Subcutaneous adipose tissue (tissue), 4 donors: Measurements from ENCODE around the gene EFCAB8. TPM values are rescaled to one million over a fixed set of nuclear protein-coding genes. Genes with fewer than 3 reads are reported as not detected.

ENCODE experiments used
- CTCF ChIP-seq: fragments of 450-650 bp; IDR thresholded peaks from one replicate; pipeline ENCODE4 v1.5.1; 2016; ENCODE audit warnings: low read depth, mild to moderate bottlenecking, control low read depth, antibody characterized with exemption, moderate library complexity
- total RNA-seq, 4 donors: library from RNA; depleted of rRNA; stranded (reverse); fragments of >200 nt; gene quantifications; one replicate each; pipeline ENCODE4 v1.1.0, GENCODE V29; 2016

The EFCAB8 gene
- total RNA-seq, 4 donors from 2014 or later, result 0.19 TPM; not detected in 3

GRCh38 chr20:32922466-32922865 lies 63.7 kb downstream of the EFCAB8 start:
- no peak for TF ChIP-seq CTCF

- no peak for TF ChIP-seq CTCF
These were observed 66.1 kb downstream of the EFCAB8 start for GRCh38 chr20:32924781-32925180.

GRCh38 chr20:32925481-32926196 lies 66.9 kb downstream of the EFCAB8 start:
- no peak for TF ChIP-seq CTCF

GRCh38 chr20:32929162-32929561 lies 70.4 kb downstream of the EFCAB8 start:
- no peak for TF ChIP-seq CTCF

GRCh38 chr20:32930181-32930580 lies 71.5 kb downstream of the EFCAB8 start:
- no peak for TF ChIP-seq CTCF

- TF ChIP-seq CTCF, result no peak
These were observed 72.0 kb downstream of the EFCAB8 start for GRCh38 chr20:32930701-32931100.

GRCh38 chr20:32934580-32934979 lies 75.9 kb downstream of the EFCAB8 start:
- TF ChIP-seq CTCF, result no peak
